Neural crest cell (in vitro differentiated cells): ENCODE results near the gene WNT6. TPM values are rescaled to one million over a fixed set of nuclear protein-coding genes. Genes with fewer than 3 reads are reported as not detected.

ENCODE experiments used
- DNase-seq: peaks from one replicate; pipeline ENCODE4 v3.0.0; 2021; ENCODE audit warnings: low read depth, mixed read lengths, low spot score
- H3K27ac Mint-ChIP-seq: one replicate; pipeline ENCODE4 v1.8.0; 2021; ENCODE audit warnings: mild to moderate bottlenecking, mixed read lengths; ENCODE audit not compliant: unreplicated experiment
- H3K27me3 Mint-ChIP-seq: 2 replicates; pipeline ENCODE4 v1.8.0; 2021; ENCODE audit warnings: low read depth, mild to moderate bottlenecking, mixed read lengths
- H3K36me3 Mint-ChIP-seq: 2 replicates; pipeline ENCODE4 v1.8.0; 2021; ENCODE audit warnings: low read depth, mild to moderate bottlenecking, mixed read lengths
- H3K4me1 Mint-ChIP-seq: 2 replicates; pipeline ENCODE4 v1.8.0; 2021; ENCODE audit warnings: mixed read lengths
- H3K4me3 Mint-ChIP-seq: one replicate; pipeline ENCODE4 v1.8.0; 2021; ENCODE audit warnings: mild to moderate bottlenecking, mixed read lengths
- H3K9me3 Mint-ChIP-seq: 2 replicates; pipeline ENCODE4 v1.8.0; 2021; ENCODE audit warnings: mixed read lengths
- total RNA-seq: library from RNA; stranded (reverse); gene quantifications from 2 replicates; pipeline ENCODE4 v1.2.1, GENCODE V29; 2021
- TF ChIP-seq, protein P1 (sequence below): fragments of 200-600 bp; sonication (generic); conservative IDR thresholded peaks from 2 replicates; pipeline ENCODE4 v1.5.0; 2021; ENCODE audit warnings: antibody characterized with exemption, mild to moderate bottlenecking

Gene WNT6
- total RNA-seq, 1 donor from 2014 or later = not detected

DNA sequence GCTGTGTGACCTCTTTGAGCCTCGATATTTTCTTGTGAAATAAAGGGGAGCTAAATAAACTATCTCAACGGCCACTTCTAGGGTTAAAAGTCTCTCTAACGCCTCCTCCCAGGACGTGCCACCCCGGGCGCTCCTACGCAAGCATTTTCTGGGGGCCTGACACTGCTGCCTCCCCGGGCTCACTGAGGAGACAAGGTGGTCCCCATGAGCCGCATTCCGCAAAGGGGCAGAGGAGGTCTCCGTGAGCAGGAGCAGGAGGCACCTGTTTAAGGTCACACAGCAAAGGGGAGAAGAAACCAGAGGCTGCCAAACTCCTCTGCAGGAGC lies 20.1 kb downstream of the WNT6 start:
- peaks cover 2% of the 10 kb centered on the region for H3K36me3 Mint-ChIP-seq
- DNase-seq = no peak
- no peak overlapping the region for H3K27ac Mint-ChIP-seq
- H3K9me3 Mint-ChIP-seq = no peaks in the 10 kb centered on the region
- no peaks in the 10 kb centered on the region for H3K4me1 Mint-ChIP-seq
- H3K4me3 Mint-ChIP-seq = no peak overlapping the region
- peaks cover 92% of the 10 kb centered on the region for H3K27me3 Mint-ChIP-seq
- TF ChIP-seq, protein P1, sequence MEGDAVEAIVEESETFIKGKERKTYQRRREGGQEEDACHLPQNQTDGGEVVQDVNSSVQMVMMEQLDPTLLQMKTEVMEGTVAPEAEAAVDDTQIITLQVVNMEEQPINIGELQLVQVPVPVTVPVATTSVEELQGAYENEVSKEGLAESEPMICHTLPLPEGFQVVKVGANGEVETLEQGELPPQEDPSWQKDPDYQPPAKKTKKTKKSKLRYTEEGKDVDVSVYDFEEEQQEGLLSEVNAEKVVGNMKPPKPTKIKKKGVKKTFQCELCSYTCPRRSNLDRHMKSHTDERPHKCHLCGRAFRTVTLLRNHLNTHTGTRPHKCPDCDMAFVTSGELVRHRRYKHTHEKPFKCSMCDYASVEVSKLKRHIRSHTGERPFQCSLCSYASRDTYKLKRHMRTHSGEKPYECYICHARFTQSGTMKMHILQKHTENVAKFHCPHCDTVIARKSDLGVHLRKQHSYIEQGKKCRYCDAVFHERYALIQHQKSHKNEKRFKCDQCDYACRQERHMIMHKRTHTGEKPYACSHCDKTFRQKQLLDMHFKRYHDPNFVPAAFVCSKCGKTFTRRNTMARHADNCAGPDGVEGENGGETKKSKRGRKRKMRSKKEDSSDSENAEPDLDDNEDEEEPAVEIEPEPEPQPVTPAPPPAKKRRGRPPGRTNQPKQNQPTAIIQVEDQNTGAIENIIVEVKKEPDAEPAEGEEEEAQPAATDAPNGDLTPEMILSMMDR = no peak

DNA sequence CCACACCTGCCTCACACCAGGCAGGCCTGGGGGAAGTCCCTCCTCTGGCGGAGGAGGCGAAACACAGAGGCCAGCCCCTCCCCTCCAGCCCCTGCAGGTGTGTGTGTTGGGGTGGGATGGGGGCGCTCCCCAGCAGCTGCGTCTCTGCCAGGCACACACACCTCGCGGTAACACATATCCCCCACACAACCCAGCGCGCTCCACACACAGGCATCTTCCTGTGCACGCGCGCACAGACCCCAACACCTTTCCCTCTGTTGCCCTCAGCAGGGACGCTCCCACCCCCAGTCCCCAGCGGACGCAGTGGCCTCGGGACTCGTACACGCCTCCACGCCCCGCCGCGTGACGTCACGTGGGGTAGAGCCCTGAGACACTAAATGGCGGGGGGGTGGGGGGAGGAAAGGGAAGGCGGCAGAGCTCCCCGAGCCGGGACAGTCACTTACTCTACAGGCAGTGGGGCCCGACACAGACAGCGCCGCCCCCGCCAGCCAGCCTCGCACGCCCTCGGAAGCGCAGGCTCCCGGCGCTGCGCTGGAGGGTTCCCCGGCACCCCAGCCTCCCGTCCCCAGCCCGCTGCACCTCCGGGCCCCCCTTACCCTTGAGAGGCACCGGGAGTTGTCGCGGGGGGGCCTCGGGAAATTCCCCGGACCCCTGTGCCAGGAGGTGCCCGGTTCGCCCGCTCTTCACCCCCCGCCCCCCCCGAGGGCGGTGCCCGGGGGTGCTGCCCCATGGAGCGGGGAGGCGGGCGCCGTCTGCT lies 20.7 kb downstream of the WNT6 start, which contains the start of gene WNT10A:
WNT10A (plus strand) TSS at position 751 of the 757 bp plus-strand sequence. CDS start 144 bp downstream, outside the sequence.
- H3K4me1 Mint-ChIP-seq = no peaks in the 10 kb centered on the region
- H3K27me3 Mint-ChIP-seq = peaks cover 92% of the 10 kb centered on the region
- TF ChIP-seq, protein P1 = no peak
- no peak within 1 kb of the TSS for H3K4me3 Mint-ChIP-seq
- H3K27ac Mint-ChIP-seq = no peak within 1 kb of the TSS
- H3K36me3 Mint-ChIP-seq = peaks cover 2% of the 10 kb centered on the region
- no peak for DNase-seq
- H3K9me3 Mint-ChIP-seq = no peaks in the 10 kb centered on the region

DNA sequence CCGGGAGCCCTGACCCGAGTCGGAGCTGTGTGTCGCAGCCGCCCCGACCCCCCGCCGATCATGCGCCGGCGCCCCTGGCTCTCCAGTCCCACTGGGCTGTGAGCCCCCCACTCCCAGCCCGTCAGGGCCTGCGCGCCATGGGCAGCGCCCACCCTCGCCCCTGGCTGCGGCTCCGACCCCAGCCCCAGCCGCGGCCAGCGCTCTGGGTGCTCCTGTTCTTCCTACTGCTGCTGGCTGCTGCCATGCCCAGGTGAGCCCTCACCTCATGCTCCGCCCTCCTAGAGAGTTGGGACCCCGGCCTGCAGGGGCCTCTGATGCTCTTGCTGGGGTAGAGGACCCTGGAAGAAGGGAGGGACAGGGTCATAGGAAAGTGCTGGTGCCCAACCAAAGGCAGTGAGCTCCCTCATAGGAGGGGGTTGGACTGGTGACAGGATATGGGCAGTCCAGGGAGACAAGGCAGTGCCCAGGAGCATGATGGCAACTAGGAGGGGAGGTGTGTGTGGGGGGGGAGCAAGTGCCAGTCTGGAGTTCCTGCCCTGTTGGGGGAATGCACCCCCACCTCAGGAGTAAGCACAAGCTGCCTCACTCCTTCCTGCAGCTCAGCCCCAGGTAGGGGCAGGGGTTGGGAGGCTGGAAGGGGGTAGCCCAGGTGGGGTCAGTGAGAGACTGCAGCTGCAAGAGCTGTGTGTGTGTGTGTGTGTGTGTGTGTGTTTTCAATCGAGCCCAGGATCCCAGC lies 21.4 kb downstream of the WNT6 start:
- no peak overlapping the region for H3K27ac Mint-ChIP-seq
- H3K27me3 Mint-ChIP-seq = peaks cover 92% of the 10 kb centered on the region
- H3K4me3 Mint-ChIP-seq = no peak overlapping the region
- TF ChIP-seq, protein P1 = no peak
- no peak for DNase-seq
- H3K36me3 Mint-ChIP-seq = peaks cover 2% of the 10 kb centered on the region
- peaks cover under 1% of the 10 kb centered on the region for H3K4me1 Mint-ChIP-seq
- no peaks in the 10 kb centered on the region for H3K9me3 Mint-ChIP-seq

DNA sequence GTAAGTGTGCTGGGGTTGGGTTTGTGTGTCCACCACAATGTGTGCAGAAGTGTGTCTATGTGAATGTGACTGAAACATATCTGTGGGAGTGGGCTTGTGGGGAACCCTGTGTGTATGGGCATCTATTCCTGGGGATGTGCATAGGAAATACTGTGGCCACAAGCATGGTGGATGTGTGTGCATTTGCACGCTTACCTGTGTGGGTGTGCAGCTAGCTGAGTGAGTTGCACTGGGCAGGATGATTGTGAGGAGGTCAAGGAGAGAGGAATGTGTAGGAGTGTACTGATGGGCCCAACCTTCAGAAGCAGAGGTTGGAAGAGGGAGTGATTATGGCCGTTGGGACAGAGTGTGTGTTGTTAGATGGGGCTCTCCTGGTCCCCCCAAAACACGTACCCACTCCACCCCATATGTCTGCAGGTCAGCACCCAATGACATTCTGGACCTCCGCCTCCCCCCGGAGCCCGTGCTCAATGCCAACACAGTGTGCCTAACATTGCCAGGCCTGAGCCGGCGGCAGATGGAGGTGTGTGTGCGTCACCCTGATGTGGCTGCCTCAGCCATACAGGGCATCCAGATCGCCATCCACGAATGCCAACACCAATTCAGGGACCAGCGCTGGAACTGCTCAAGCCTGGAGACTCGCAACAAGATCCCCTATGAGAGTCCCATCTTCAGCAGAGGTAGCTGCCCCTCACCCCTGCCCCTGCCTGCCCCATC lies 22.3 kb downstream of the WNT6 start:
- TF ChIP-seq, protein P1 = no peak
- DNase-seq = no peak
- no peaks in the 10 kb centered on the region for H3K9me3 Mint-ChIP-seq
- peaks cover 2% of the 10 kb centered on the region for H3K36me3 Mint-ChIP-seq
- no peak overlapping the region for H3K27ac Mint-ChIP-seq
- H3K4me3 Mint-ChIP-seq = no peak overlapping the region
- H3K4me1 Mint-ChIP-seq = peaks cover 4% of the 10 kb centered on the region
- H3K27me3 Mint-ChIP-seq = peaks cover 89% of the 10 kb centered on the region

GRCh38 chr2:218882461-218882816 lies 22.8 kb downstream of the WNT6 start:
- Mint-ChIP-seq H3K9me3 (no peaks in the 10 kb centered on the region), H3K27ac (no peak overlapping the region), H3K4me3 (no peak overlapping the region), H3K27me3 (peaks cover 89% of the 10 kb centered on the region), H3K36me3 (peaks cover 2% of the 10 kb centered on the region), H3K4me1 (peaks cover 4% of the 10 kb centered on the region)
- DNase-seq = no peak
- TF ChIP-seq, protein P1 = no peak
